K562 (cell line): ENCODE results near the gene FEM1B. TPM values are rescaled to one million over a fixed set of nuclear protein-coding genes. Genes with fewer than 3 reads are reported as not detected.

Experiments
- ATAC-seq: fragments of 200-7000 bp; cut with Tn5 transposase; 3 replicates; pipeline ENCODE4 v1.9.1; 2020; ENCODE audit warnings: moderate library complexity
- BruUV-seq: library from RNA; stranded (reverse); fragments of 400-500 nt; replicated peaks from 2 replicates; lab custom pipeline; 2021; lab: Mats Ljungman, UMichigan
- CTCF ChIA-PET: fragments of 300-600 bp; formaldehyde crosslinking; extraction: SDS; loops from one replicate; lab custom pipeline; 2021; ENCODE audit warnings: low intra/inter-chr PET ratio; lab: Yijun Ruan, JAX
- POLR2A ChIA-PET: fragments of 300-600, 350-650 bp; sonication (Branson Sonifier 250); formaldehyde crosslinking; extraction: SDS; loops from one replicate; lab custom pipeline; 2021; ENCODE audit warnings: antibody characterized with exemption, inconsistent platforms; lab: Yijun Ruan, JAX
- DNase-seq, 4 experiments: peaks; one replicate each; pipeline versions ENCODE4 v3.0.0 to v3.0.0-alpha.2; 2011 to 2018; ENCODE audit warnings: low spot score in 3 of 4, mixed read lengths in 3 of 4; ENCODE audit errors: extremely low read depth in 1 of 4
- FAIRE-seq: peaks from 2 replicates; lab custom pipeline; 2011; peaks lifted over from hg19 to GRCh38; lab: Jason Lieb, UNC
- H2AFZ ChIP-seq: 2 replicates; pipeline ENCODE4 v1.6.0; 2011; ENCODE audit warnings: low read depth, low read length, control low read depth, inconsistent platforms
- H3K27ac ChIP-seq: fragments of 200-600 bp; 3 replicates; pipeline ENCODE4 v1.8.0; 2011; ENCODE audit warnings: low read depth, mild to moderate bottlenecking, control low read depth, inconsistent platforms, low read length, moderate library complexity, mixed read lengths; ENCODE audit errors: extremely low read depth
- H3K27me3 ChIP-seq, 2 experiments: fragments of 300-600 bp in 1 of 2; 2 replicates in 1 of 2; 3 replicates in 1 of 2; pipeline versions ENCODE4 v1.6.0 to v1.8.0; 2011; ENCODE audit warnings: inconsistent platforms in 2 of 2, low read length in 2 of 2, mild to moderate bottlenecking in 1 of 2, mixed read lengths in 1 of 2, moderate library complexity in 1 of 2; ENCODE audit not compliant: control insufficient read depth in 2 of 2, insufficient read depth in 2 of 2
- H3K36me3 ChIP-seq: fragments of 300-600 bp; 3 replicates; pipeline ENCODE4 v1.8.0; 2011; ENCODE audit warnings: mild to moderate bottlenecking, low read length, inconsistent platforms; ENCODE audit not compliant: control insufficient read depth, insufficient read depth
- H3K4me1 ChIP-seq, 2 experiments: fragments of 200-600 bp in 1 of 2; replicated peaks in 1 of 2; 2 replicates in 1 of 2; 3 replicates in 1 of 2; pipeline versions ENCODE4 v1.5.1 to v1.8.0; 2011; ENCODE audit warnings: inconsistent platforms in 2 of 2, low read length in 2 of 2, mild to moderate bottlenecking in 1 of 2, mixed read lengths in 1 of 2, moderate library complexity in 1 of 2; ENCODE audit not compliant: control insufficient read depth in 2 of 2, insufficient read depth in 2 of 2
- H3K4me2 ChIP-seq: 2 replicates; pipeline ENCODE4 v1.6.1; 2011; ENCODE audit warnings: low read length, control low read depth, inconsistent platforms, mixed read lengths; ENCODE audit not compliant: insufficient read depth
- H3K4me3 ChIP-seq: fragments of 200-600 bp; sonication (generic), shearing (Covaris generic); 2 replicates; pipeline ENCODE4 v1.5.1; 2016; ENCODE audit warnings: control low read depth, inconsistent platforms
- H3K79me2 ChIP-seq: fragments of 200-600 bp; 3 replicates; pipeline ENCODE4 v1.8.0; 2011; ENCODE audit warnings: low read length, inconsistent platforms; ENCODE audit not compliant: control insufficient read depth, insufficient read depth
- H3K9ac ChIP-seq, 2 experiments: 2 replicates each; pipeline versions ENCODE4 v1.6.0 to v1.6.1; 2011; ENCODE audit warnings: low read depth in 2 of 2, low read length in 2 of 2, control low read depth in 1 of 2, inconsistent platforms in 1 of 2, mild to moderate bottlenecking in 1 of 2, mixed read lengths in 1 of 2; ENCODE audit not compliant: insufficient read depth in 1 of 2
- H3K9me1 ChIP-seq: one replicate; pipeline ENCODE4 v1.6.0; 2011; ENCODE audit warnings: inconsistent platforms, mild to moderate bottlenecking, low read length, moderate library complexity; ENCODE audit not compliant: control insufficient read depth, insufficient read depth
- H3K9me3 ChIP-seq: replicated peaks from 2 replicates; pipeline ENCODE4 v1.5.1; 2011; ENCODE audit warnings: low read depth, low read length, inconsistent platforms; ENCODE audit not compliant: control insufficient read depth, insufficient read depth
- H4K20me1 ChIP-seq: replicated peaks from 2 replicates; pipeline ENCODE4 v1.6.1; 2011; ENCODE audit warnings: low read length, inconsistent platforms, mixed read lengths; ENCODE audit not compliant: control insufficient read depth, insufficient read depth
- BHLHE40 ChIP-seq: IDR thresholded peaks from 2 replicates; pipeline ENCODE4 v1.6.1; 2011; ENCODE audit warnings: low read length, improper control_type of control experiment
- CBFA2T3 ChIP-seq: fragments of 450-650 bp; IDR thresholded peaks from 2 replicates; pipeline ENCODE4 v1.6.1; 2017
- CREB3 ChIP-seq: fragments of 450-650 bp; conservative IDR thresholded peaks from 2 replicates; pipeline ENCODE4 v1.6.1; 2016; ENCODE audit warnings: missing genetic modification characterization, low read depth, mild to moderate bottlenecking, missing compliant biosample characterization, moderate library complexity
- ELF4 ChIP-seq: fragments of 450-650 bp; formaldehyde crosslinking; IDR thresholded peaks from 2 replicates; pipeline ENCODE4 v1.4.0; 2022; ENCODE audit warnings: missing genetic modification characterization
- FIP1L1 ChIP-seq: fragments of 200-400 bp; formaldehyde crosslinking; IDR thresholded peaks from 2 replicates; pipeline ENCODE4 v1.6.1; 2018; ENCODE audit warnings: mild to moderate bottlenecking, low read depth, low read length; ENCODE audit not compliant: poor library complexity, severe bottlenecking
- GABPA ChIP-seq: fragments of 200-800 bp; sonication (Bioruptor generic); conservative IDR thresholded peaks from 2 replicates; pipeline ENCODE4 v1.6.1; 2016; ENCODE audit warnings: low read depth, missing genetic modification characterization, missing compliant biosample characterization
- HNRNPH1 ChIP-seq: fragments of 200-400 bp; formaldehyde crosslinking; optimal IDR thresholded peaks from 2 replicates; pipeline ENCODE3; 2017; ENCODE audit warnings: low read depth, mild to moderate bottlenecking, low read length, moderate library complexity
- MCM7 ChIP-seq, 2 experiments: fragments of 450-650 bp; IDR thresholded peaks; 2 replicates each; pipeline ENCODE4 v1.6.1; 2016 to 2018
- TCF3 ChIP-seq: sonication (generic); formaldehyde crosslinking; IDR thresholded peaks from 2 replicates; pipeline ENCODE4 v1.4.0; 2020; ENCODE audit warnings: mild to moderate bottlenecking, missing genetic modification reagents
- YY1 ChIP-seq, 3 experiments: IDR thresholded peaks; 2 replicates each; pipeline ENCODE4 v1.6.1; 2011; ENCODE audit warnings: low read length in 2 of 3, mild to moderate bottlenecking in 2 of 3, moderate library complexity in 2 of 3, borderline replicate concordance in 1 of 3, control low read depth in 1 of 3, low read depth in 1 of 3; ENCODE audit not compliant: insufficient read depth in 3 of 3, insufficient replicate concordance in 2 of 3, control insufficient read depth in 1 of 3, insufficient read length in 1 of 3; ENCODE audit errors: extremely low read depth in 1 of 3
- ZNF23 ChIP-seq: fragments of 250-450 bp; sonication (Bioruptor Pico); IDR thresholded peaks from 2 replicates; pipeline ENCODE4 v1.4.0; 2020; ENCODE audit warnings: mild to moderate bottlenecking
- ZNF431 ChIP-seq: sonication (generic); formaldehyde crosslinking; IDR thresholded peaks from 2 replicates; pipeline ENCODE4 v1.8.0; 2022; ENCODE audit warnings: mild to moderate bottlenecking, missing genetic modification reagents
- WGBS: fragments of 100-300 bp; shearing (Covaris generic); methylation state at CpG from one replicate; pipeline ENCODE4 v1.1.6; 2016; ENCODE audit warnings: low coverage, mixed read lengths; ENCODE audit not compliant: insufficient coverage; ENCODE audit errors: missing lambda C conversion rate; 5-methylcytosine and 5-hydroxymethylcytosine counted together
- in situ Hi-C: fragments of 300-500 bp; cut with MboI; formaldehyde crosslinking; loops from 4 replicates; pipeline ENCODE4 v1.15.0; 2018; ENCODE audit warnings: inconsistent platforms, mixed read lengths
- intact Hi-C: fragments of 100-400 bp; cut with micrococcal nuclease; formaldehyde crosslinking; loops from 2 replicates; pipeline ENCODE4 v1.14.2; 2022
- polyA plus RNA-seq, 8 experiments: library from polyadenylated mRNA; depleted of rRNA in 4 of 8; stranded (reverse) in 5 of 8; unstranded in 3 of 8; fragments of >200 nt; fragmentation: Nextera tagmentation in 2 of 8; fragmentation: Illumina TruSeq in 1 of 8; extraction: Ambion mirVana in 2 of 8; extraction: Trizol in 1 of 8; gene quantifications; 2 replicates each; pipeline versions ENCODE4 v1.2.1 to v1.2.3, GENCODE V29; 2011 to 2014; ENCODE audit warnings: inconsistent platforms in 1 of 8, missing spikeins in 1 of 8
- total RNA-seq, 7 experiments: library from RNA; depleted of rRNA in 6 of 7; stranded (reverse); fragments of >200 nt in 6 of 7; fragmentation: Illumina TruSeq in 2 of 7; extraction: Trizol in 2 of 7; gene quantifications; 2 replicates each; pipeline versions ENCODE4 v1.2.1 to v1.2.3, GENCODE V29; 2011 to 2021; ENCODE audit warnings: low replicate concordance in 1 of 7
- TF ChIP-seq, protein P1 (sequence below): sonication (generic); formaldehyde crosslinking; IDR thresholded peaks from 2 replicates; pipeline ENCODE4 v1.5.0; 2020; ENCODE audit warnings: missing genetic modification reagents
- TF ChIP-seq, protein P2 (sequence below), 2 experiments: fragments of 150-350 bp in 1 of 2; IDR thresholded peaks; 2 replicates each; pipeline ENCODE4 v1.6.1; 2012 to 2016; ENCODE audit warnings: low read depth in 2 of 2, low read length in 2 of 2, mild to moderate bottlenecking in 1 of 2, moderate library complexity in 1 of 2

Gene FEM1B
- total and polyA plus RNA-seq, 9 of the 15 experiments (the other 6 are each of a cell fraction or from before 2014, with no cell fraction given) = 5.9 to 61.6 (median 20.1) TPM

DNA sequence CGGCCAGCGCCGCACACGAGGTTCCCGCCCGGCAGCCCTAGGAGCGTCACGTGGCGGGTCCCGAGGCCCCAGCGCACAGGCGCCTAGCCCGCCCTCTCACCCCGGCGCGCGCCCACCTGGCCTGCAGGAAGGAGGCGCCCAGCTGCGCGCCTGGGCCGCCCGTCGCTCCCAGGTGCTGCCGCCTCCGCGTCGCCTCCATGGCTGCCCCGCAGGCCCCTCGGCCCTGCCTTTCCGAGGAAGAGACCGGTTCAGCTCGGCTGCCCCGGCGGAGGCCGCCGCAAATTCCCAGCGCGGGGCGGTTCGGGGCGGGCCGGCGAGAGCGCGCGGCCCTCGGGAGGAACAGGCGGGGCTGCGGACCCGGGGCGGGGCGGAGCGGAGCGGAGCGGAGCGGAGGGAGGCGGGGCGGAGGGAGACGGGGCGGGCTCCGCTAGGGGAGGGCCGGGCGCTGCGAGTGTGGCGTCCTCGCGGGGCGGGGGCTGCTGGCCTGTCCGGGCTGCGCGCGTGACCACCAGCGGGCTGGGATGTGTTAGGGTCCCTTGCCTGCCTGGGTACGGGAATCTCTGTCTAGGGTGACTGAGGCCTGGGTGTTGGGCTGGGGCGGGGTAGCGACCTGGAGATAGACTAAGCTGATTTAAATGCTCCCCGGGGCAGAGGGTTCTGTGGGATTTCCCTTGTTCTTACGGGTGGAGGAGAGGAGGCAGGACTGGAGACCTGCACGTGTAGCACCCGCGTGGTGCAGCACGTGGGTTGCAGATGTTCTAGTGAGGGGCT, 48.0 kb upstream of the FEM1B start, which contains the start of gene CLN6:
Gene CLN6 (minus strand): TSS at position 343 of the 771 bp plus-strand sequence. CDS start 144 bp downstream, at position 199.
- ATAC-seq (peak; percentile 91), DNase-seq (peak; percentile 87 to 96 (median 96)), FAIRE-seq (no peak)
- 2% methylated on average over 58 of the region's 82 CpGs for WGBS
- CTCF ChIA-PET = no interaction called here
- peaks cover 23% of the 10 kb centered on the region for H3K36me3 ChIP-seq
- peaks cover 39 to 43% of the 10 kb centered on the region in 2 experiments for H3K4me1 ChIP-seq
- intact Hi-C loops (no loop called here), in situ Hi-C loops (no loop called here)
- peaks cover 18% of the 10 kb centered on the region for H4K20me1 ChIP-seq
- peak within 1 kb of the TSS; percentile 95 for H3K27ac ChIP-seq
- H3K4me2 ChIP-seq = peak within 1 kb of the TSS; percentile 99
- H3K9me3 ChIP-seq = no peaks in the 10 kb centered on the region
- H3K79me2 ChIP-seq = peaks cover 49% of the 10 kb centered on the region
- H3K4me3 ChIP-seq = peak within 1 kb of the TSS; percentile 93
- no TSS peak for BruUV-seq
- H2AFZ ChIP-seq = peak within 1 kb of the TSS; percentile 100
- H3K27me3 ChIP-seq = no peaks in the 10 kb centered on the region
- no peaks in the 10 kb centered on the region for H3K9me1 ChIP-seq
- peak within 1 kb of the TSS; percentile 88 to 99 for H3K9ac ChIP-seq
- POLR2A ChIA-PET = interaction anchor here (0.6 to 2.5 kb wide), 9 partner anchors 10 to 823 kb away, joined by 3 to 18 read pairs (median 3); partner anchors contain the start of gene FEM1B
- TF ChIP-seq MCM7 (IDR thresholded peaks at IDR 0.05) (no peak), CREB3 (tag) (no peak), ZNF23 (no peak), FIP1L1 (peak; percentile 83), BHLHE40 (peak; percentile 88), HNRNPH1 (no peak), TCF3 (CRISPR knock-in tag) (peak; percentile 40; the same call in 1 of the 2 replicates), YY1 (IDR thresholded peaks at IDR 0.05; ENCODE audit: borderline replicate concordance in 1 of 3, control insufficient read depth in 1 of 3, extremely low read depth in 1 of 3, insufficient read depth in 3 of 3, insufficient read length in 1 of 3, insufficient replicate concordance in 2 of 3, low read depth in 1 of 3, low read length in 2 of 3) (peak in 2 of 3 experiments; percentile 42 to 66), ZNF431 (CRISPR knock-in tag) (no peak; the same call in none of the 2 replicates), ELF4 (CRISPR knock-in tag) (no peak), GABPA (tag) (peak; percentile 54), CBFA2T3 (no peak)
- TF ChIP-seq, protein P1, sequence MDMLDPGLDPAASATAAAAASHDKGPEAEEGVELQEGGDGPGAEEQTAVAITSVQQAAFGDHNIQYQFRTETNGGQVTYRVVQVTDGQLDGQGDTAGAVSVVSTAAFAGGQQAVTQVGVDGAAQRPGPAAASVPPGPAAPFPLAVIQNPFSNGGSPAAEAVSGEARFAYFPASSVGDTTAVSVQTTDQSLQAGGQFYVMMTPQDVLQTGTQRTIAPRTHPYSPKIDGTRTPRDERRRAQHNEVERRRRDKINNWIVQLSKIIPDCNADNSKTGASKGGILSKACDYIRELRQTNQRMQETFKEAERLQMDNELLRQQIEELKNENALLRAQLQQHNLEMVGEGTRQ (CRISPR knock-in tag) = peak; percentile 91
- TF ChIP-seq, protein P2, sequence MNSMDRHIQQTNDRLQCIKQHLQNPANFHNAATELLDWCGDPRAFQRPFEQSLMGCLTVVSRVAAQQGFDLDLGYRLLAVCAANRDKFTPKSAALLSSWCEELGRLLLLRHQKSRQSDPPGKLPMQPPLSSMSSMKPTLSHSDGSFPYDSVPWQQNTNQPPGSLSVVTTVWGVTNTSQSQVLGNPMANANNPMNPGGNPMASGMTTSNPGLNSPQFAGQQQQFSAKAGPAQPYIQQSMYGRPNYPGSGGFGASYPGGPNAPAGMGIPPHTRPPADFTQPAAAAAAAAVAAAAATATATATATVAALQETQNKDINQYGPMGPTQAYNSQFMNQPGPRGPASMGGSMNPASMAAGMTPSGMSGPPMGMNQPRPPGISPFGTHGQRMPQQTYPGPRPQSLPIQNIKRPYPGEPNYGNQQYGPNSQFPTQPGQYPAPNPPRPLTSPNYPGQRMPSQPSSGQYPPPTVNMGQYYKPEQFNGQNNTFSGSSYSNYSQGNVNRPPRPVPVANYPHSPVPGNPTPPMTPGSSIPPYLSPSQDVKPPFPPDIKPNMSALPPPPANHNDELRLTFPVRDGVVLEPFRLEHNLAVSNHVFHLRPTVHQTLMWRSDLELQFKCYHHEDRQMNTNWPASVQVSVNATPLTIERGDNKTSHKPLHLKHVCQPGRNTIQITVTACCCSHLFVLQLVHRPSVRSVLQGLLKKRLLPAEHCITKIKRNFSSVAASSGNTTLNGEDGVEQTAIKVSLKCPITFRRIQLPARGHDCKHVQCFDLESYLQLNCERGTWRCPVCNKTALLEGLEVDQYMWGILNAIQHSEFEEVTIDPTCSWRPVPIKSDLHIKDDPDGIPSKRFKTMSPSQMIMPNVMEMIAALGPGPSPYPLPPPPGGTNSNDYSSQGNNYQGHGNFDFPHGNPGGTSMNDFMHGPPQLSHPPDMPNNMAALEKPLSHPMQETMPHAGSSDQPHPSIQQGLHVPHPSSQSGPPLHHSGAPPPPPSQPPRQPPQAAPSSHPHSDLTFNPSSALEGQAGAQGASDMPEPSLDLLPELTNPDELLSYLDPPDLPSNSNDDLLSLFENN (IDR thresholded peaks at IDR 0.05; ENCODE audit: low read depth in 2 of 2, low read length in 2 of 2) = no peak
